Activated CD4-positive, alpha-beta T cell treated with anti-CD3 and anti-CD28 coated beads, Interleukin-2, Interleukin-6, amounts not matched to agents 100 ng/mL and 50 ng/mL, durations not matched to agents 16 hours and 8 hours (primary cell): ENCODE data around the gene STK32C.

Experiments
- DNase-seq: peaks from one replicate; pipeline ENCODE4 v3.0.0-alpha.2; 2020

STK32C gene

DNA sequence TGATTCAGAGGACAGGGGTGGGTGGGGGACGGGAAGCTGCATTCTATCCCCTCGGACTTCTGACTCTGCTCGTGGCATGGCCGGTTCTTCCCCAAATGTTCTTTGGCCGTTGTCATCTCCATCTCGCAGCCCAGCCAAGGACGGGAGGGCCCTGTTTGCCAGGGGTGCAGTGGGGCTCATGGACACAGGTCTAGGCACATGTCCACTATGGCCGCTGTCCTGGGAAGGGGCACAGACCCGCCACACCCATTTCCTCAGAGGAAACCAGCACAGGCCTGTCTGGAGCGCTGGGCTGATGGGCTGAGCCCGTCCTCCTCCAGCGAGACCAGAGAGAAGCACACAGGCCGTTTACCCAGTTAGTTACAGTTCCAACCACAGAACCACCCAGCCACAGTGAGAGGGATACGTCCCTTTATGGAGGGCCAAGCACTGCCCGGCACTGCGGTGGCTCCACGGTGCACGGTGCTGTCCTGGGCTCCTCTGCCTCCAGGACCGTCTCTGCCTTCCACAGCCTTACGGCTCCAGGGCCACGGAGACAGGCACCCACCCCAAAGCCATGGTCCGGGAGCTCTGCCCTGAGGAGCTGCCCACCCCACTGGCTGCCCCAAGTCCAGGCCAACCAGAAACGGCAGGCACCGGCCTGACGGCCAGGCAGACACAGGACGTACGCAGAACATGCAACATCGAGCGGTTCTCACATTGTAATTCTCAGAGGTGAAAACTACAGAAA lies 100.8 kb downstream of the STK32C start:
- no peak for DNase-seq

DNA sequence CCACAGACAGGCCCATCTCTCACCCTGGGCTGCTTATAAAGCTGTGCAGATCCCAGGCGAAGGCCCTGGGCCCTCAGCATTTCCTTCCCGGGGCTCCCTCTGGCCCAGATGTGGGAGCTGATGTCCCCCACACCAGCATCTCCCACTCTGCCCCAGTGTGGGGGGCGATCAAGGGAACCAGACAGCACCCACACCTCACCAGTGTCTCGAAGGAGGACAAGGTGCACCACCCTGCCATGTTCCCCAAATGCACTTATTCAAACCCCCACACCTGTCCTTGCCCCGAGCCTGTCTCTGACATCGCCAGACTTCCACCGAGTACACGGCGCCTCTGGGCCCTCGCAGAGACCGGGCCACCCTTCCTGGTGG lies 101.4 kb downstream of the STK32C start:
- DNase-seq = no peak

DNA sequence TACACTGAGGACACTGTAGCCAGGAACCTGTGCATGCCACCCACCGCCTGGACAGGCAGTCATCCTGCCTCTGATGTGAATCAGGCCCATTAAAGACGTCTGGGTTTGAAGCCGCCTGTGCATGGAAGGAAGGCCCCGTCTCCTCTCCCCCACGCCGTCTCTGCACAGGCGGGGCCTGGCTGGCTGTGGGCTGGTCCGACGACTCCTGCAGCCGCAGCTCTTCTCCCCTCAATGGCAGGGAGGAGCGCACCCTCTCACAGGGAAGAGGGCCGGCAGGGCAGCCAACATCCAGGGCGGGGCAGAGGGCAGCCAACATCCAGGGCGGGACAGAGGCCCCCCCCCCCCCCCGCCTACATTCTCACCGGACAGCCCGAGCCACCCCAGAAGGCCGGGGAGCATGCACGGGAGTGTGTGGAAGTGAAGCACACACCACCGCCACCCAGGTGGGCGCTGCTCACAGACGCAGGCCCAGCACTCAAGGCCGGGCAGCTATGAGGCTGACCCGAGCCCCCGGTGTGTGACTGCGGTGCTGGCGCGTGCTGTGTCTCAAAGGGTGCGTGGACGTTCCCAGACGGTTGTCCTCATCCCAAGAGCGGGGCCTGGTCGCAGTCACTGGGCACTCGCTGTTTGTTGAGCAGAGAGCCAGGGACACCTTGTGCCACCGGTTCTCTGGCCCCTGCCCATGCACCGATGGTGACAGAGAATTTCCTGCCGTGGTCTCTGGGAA lies 101.9 kb downstream of the STK32C start:
- DNase-seq = no peak

DNA sequence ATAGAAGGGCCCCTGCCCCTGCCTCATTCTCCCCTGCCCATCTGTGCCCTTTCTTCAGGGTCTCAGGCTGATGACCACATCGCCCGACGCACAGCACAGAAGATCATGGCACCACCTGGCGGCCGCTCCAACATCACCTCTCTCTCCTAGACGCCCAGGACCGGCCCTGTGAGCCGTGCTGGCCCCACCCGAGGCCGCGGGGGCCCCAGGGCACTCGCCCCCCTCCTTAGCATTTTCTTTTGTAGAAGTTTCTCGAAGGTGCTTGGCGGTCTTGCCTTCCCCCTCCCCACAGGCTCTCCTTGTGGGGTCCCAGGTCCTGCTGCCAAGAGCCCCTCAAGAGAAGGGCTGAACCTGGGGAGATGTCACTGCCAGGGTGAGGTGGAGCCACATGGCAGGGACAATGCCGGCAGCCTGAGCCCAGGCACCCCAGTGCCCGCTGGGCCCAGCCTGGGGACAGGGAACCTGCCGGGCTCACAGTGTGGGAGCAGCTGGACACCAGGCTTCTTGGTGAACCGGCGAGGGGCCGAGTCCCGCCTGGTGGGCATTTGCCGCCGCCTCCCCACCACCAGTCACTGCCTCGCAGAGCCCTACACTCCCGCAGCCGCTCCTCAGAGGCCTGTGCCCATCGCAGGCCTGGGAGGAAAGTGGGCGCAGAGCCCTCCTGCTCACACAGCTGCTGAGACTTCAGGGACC lies 102.8 kb downstream of the STK32C start:
- DNase-seq = no peak

DNA sequence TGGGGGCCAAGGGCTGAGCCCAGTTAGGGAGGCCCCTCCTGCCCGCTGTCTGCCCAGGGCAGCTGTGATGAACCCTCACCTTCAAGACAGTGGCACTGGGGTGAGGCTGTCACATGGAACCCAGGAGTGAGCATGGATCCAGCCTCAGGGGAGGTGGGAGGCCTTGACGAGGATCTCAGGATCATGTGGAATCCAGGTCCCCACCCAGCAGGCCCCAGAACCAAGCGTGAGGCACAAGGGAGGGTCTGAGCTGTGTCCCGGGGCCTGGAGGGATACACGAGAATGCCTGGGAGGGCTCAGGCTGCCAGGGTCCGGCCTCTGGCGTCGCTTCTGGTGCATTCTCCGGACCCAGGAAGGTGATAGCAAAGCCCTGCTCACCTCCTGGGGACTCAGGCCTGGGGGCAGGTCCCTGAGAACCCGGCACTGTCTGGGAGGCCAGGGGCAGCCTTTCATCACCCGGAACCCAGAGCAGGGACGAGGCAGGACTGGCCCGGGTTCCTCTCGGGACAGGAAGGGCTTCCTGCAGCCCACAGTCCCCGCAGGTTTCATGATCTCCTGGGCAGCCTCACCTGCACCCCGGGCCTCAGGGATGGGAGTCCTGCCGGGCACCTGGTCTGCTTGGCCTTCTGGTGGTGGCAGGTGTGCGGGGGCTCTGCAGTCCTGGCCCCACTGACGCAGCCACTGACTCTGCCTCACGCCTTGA lies 103.5 kb downstream of the STK32C start:
- DNase-seq = no peak

DNA sequence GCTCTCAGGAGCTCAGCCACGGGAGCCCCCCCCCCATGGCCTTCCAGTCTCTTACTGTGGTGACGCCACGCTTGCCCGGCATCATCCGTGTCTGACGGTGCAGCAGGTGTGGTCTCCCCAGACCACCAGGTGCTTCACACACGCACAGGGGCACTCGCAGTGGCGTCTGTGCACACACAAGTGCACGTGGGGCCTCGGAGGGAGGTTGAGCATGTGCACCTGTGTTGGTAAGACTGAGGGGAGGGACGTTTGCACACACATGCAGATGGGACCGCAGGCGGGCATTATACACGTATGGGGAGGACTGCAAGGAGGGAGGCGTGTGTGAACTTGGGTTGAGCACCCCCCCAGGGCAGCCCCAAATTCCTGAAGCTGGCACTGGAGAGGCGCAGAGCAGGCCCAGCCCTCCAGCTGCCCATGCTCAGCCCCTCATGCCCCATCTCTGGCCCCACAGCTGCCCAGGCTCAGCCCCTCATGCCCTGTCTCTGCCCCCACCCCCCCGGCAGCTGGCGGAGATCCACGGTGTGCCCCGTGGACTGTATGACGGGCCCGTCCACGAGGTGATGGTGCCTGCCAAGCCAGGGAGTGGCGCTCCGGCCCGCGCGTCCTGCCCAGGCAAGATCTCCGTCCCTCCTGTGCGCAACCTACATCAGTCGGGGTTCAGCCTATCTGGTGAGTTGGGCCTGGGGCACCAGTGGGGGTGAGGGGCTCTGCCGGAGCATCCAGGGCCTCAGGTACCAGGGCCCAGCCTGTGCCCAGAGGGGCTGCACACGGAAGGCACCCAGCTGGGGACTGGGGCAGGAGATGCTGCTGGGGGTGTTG lies 104.3 kb downstream of the STK32C start:
- DNase-seq = no peak

DNA sequence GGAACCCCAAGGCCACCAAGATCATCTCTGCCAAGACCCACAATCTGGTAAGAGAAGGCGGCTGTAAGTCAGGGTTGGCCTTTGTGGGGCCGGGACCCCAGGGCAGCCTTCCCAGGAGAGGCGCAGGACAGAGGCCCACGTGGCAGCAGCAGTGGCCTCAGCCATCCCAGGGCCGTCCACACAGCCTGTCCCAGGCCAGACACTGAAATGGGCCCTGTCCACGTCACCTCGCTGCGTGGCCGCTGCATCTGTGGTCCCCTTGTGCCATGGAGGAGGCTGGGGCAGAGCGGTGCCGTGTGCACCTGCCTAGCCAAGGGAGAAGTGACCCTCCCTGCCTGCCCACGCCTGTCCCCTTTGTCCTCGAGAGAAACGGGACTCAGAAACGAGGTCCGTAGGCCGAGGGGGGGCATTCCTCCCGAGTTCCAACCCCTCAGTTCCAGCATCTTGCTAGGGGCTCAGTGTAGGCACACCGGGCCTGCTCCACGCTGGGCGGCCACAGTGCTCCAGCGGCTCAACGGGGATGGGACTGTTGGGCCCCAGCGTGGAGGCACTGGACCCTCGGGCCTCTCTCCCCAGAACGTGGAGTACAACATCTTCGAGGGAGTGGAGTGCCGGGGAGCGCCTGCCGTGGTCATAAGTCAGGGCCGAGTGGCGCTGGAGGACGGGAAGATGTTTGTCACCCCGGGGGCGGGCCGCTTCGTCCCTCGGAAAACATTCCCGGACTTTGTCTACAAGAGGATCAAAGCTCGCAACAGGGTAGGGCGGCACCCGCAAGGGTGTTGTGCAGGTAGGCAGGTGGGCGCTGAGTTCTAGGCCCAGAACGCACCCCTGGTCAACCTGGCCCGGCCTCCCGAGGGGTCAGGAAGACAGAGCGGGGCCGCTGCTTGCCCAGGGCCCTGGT lies 105.4 kb downstream of the STK32C start:
- no peak for DNase-seq

DNA sequence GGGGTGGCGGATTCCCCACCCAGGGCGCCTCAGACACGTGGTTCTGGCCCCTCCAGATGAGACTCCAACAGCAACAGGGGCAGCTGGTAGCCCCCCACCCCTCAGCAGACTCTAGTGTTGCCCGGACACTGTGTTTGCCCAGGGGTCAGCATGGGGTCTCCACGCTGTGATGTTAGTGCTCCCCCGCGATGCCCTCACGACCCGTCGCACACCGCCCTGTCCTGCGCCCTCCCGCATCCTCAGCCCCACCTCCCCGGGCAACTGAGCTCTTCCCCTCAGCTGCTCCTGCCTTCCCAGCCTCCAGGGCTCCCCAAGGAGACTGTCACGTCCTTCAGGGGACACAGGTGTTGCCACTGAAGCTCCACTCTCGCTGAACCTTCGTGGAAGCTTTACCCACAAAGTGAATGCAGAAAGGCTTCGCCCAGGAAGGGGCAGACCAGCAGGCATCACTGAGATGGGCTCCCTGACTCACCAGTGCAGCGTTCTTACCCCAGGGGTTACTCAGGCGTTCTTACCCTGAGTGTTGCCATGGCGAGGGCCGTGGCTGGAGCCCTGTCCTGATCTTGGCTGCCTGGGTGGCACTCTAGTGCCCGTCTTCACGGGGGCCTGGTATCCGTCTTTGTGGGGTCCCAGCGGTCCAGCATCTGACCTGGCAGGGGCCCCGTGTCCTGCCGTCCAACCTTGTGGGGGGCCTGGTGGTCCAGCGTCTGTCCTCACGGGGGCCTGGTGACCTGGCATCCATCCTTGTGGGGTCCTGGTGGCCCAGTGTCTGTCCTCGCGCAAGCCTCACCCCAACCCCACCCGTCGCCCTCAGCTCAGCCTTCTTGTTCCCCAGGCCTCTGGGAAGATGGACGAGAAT lies 106.4 kb downstream of the STK32C start:
- no peak for DNase-seq

DNA sequence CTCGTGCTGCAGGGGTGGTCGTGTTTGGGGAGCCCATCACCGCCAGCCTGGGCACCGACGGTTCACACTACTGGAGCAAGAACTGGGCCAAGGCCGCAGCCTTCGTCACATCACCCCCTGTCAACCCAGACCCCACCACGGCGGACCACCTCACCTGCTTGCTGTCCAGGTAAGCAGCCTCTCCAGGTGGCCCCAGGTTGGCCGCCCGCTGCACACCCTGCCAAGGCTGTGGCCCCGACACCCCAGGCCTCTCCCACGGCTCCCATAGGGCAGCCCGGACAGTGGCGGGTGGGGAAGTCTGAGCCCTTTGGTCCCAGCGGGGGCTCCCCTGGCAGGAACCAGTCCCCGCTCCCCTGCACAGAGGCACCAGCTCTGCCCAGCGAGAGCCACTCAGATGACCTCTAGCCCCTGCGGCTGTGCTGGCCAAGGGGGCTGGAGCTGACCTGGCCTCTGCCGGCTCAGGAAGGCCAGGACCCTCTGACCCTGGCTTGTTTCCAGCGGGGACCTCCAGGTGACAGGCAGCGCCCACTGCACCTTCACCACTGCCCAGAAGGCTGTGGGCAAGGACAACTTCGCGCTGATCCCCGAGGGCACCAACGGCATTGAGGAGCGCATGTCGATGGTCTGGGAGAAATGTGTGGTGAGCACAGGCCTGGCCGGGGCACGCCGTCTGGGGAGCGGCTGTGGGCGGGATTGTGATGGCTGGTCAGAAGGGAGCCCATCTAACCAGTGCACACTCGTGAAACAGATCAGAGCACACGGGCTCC lies 107.2 kb downstream of the STK32C start:
- DNase-seq = no peak

DNA sequence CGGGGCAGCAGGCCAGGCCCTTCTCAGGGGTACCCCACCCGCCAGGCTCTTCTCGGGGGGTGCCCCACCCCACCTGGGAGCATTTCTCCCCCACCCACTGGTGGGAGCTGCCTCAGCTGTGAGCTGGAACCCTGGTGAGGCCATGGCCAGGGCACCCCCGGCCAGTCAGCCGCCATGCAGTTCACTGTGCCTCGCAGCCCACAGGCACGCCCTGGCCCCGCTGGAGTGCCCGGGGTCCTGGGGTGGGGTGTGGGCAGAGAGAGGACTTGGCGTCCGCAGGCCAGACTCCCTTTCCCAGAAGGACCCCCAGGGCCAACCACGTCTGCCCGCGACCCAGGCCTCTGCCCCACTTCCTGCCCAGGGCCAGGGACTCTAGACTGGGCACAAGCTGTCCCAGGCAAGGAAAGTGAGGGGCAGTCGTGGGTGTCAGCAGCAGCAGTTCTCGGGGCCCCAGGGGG lies 107.9 kb downstream of the STK32C start:
- no peak for DNase-seq

DNA sequence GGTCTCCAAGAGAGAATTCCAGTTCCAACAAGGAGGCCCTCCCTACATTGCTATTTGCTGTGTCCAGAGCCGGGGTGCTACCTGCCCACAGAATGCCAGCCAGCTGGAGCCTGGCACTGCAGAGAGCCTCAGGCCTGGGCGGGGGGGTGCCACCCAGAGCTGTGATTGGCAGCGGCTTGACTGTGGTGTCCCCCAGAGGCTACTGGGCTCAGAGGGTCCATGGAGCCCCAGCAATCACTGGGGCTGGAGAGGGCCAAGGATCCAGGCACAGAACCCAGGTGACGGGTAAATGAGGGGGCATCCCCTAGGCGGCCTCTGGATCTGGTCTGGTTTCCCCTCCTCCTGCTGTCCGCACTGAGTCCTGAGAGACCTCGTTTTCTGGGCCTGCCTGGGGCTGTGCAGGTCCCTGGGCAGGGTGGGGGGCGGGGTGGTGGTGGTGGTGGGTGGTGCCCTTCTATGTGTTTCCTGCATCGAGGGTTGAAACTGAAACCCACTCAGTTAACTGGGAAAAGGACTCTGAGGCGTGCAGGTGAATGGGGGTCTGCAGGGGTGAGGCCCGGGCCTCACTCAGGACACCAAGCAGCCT lies 108.4 kb downstream of the STK32C start:
- DNase-seq = no peak

DNA sequence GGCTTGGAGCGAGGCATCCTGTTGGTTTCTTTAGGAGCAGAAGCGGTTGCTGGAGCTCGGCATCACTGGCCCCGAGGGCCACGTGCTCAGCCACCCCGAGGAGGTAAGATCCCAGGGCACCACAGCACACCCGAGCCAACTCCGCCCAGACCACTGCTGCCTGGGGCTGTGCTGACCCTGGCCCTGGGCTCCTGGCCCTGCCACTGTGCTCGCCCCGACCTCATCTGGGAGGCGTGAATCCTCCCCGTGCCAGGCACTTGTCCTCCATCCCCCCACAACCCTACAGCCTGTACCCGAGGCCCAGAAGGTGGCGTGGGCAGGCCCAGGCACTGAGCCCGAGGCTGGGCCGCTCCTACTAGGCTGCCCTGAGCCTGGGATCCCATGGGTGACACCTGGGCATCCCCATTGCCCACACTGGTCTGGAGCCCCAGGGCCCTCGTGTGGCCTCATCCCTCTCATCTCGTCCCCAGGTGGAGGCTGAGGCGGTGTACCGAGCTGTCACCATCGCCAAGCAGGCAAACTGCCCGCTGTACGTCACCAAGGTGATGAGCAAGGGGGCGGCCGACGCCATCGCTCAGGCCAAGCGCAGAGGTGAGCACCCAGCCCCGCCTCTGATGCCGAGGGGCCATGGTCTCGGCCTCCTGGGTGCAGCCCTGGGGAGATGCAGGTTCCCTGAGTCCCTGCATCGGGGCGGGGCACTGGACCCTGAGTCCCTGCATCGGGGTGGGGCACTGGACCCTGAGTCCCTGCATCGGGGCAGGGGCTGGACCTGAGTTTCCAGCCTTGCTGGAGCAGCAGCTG lies 109.2 kb downstream of the STK32C start:
- DNase-seq = no peak

DNA sequence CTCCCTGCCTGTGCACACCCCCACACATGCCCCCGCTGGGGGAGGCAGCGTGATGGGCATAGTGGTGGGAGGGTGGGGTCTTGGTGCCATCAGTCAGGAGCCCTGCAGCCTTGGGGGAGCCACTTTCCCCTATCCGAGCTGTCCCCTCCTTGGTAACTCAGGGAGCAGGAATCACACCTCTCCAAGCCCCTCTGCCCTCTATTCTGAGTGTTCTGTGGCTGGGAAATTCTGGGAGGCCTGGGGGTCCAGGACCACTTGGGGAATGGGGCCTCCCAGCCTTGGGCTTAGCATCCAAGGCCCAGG lies 109.7 kb downstream of the STK32C start:
- no peak for DNase-seq

DNA sequence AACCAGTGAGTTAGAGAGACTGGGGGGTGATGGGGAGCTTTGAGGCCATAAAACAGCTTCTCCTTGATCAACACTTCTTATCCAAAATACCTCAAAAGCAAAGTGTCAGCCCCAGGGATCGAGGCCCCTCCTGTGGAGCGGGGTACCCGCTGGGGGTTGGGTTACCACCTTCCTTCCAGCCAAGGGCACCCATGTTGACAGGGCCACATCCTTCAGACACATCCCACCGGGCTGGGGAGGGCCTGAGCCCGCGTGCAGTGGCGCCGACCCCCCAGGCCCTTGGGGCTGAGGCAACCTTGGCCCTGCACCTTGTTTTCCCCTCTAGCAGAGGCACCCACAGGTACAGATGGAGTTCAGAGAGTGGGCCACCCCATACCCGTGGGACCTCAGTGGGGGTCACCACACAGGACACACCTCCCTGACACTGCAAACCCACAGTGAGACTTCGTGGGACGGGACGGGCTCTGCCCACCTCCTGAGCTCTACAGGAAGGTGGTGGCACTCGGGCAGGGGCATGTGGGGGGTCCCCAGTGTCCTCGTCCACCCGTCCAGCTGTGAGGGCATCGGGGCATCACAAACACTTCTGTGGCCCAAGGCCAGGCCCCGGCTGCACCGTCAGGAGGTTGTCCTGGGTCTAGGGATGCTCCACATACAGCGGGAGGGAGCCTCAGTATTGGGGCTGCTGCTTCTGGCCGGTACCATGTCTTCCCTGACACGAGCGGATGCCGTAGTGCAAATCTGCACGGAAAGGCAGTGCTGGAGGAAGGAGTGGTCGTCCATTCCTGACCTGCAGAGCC lies 110.3 kb downstream of the STK32C start:
- DNase-seq = no peak

DNA sequence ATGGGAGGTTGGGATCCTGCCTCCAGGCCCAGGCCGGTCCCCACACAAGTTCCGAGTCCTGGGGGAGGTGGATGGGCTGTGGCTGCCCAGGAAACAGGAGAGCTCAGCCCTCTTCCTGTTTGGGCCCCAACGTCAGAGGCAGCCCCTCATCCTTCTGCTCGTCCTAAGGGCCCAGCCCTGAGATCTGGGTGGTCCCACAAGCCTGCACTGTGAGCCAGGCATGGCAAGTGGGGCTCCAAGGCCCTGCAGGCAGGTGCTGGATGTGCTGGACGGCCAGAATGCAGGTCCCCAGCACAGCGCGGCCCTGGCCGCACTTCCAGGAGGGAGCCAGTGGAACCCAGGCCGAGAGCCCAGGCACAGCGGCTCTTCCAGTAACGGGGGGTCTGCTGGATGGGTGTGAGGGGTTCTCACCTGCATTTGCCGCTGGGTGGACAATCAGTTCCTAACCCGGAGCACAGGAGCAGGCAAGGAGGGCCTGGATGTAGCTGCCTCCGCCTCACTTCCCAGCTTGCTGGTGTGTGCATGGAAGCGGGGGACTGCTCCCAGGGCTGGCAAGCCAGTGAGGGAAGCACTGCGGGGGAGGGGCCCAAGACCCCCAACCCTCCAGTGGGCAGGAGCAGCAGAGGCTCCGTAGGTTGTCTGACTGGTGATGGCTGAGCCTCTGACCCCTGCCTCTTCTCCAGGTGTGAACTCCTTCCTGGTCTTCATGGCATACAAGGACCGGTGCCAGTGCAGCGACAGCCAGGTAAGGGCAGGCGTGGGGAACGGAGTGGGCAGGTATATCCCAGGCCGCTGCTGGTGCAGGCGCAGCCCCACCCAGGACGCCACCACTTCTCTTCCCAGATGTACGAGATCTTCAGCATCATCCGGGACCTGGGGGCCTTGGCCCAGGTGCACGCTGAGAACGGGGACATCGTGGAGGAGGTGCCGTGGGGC lies 111.3 kb downstream of the STK32C start:
- DNase-seq = no peak

DNA sequence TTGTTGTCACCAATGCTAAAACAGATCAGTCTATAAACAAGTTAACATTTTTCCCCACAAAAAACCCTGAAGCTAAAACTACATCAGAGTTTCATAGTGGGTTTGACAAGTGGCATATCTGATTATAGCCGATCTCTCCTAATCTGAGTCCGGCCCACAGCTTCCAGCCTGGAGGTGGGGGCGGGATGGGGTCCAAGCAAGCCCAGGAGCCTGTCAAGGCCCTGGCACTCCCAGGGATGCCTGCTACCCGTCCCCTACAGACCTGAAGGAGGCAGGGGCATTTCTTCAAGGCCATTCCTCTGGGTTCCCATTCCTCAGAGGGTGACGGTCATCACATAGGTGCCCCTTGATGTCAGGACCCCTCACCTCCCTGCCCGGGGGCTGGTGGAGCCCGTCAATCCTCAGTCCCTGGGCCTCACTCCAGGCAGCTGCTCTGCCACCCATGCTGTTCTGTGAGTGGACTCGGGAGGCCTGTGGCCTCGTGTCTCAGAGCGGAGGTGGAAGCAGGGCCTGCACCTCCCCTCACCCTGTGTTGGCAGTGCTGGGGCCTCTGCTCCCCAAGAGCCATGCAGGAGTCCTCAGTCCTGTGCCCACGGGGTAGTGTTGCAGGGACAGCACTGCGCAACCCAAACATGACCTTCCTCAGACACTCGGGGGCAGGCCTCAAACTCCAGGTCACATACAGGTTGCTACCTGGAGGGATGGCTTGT lies 112.2 kb downstream of the STK32C start:
- no peak for DNase-seq
